Erythroblast (primary cell): ENCODE data around the gene RELB.

Experiments used
- GATA1 ChIP-seq: IDR thresholded peaks from 2 replicates; pipeline ENCODE4 v1.6.1; 2011; ENCODE audit warnings: low read depth, mild to moderate bottlenecking, control low read depth, low read length, moderate library complexity
- POLR2A ChIP-seq: IDR thresholded peaks from 2 replicates; pipeline ENCODE4 v1.6.1; 2011; ENCODE audit warnings: mild to moderate bottlenecking, low read length

- TF ChIP-seq POLR2A (no peak), GATA1 (no peak)
These were observed 8.5 kb downstream of the RELB start for GRCh38 chr19:45009625-45010255.
